HepG2 (cell line): ENCODE results near the gene ABCC1. TPM values are rescaled to one million over a fixed set of nuclear protein-coding genes. Genes with fewer than 3 reads are reported as not detected.
A peak's percentile ranks its signal among the peaks of the same experiment; 100 is the strongest.

Source experiments
- FOXP4 ChIP-seq: sonication (generic); formaldehyde crosslinking; IDR thresholded peaks from 2 replicates; pipeline ENCODE4 v1.4.0; 2020; ENCODE audit warnings: missing genetic modification reagents
- GMEB1 ChIP-seq: sonication (generic); formaldehyde crosslinking; IDR thresholded peaks from 2 replicates; pipeline ENCODE4 v1.5.1; 2020; ENCODE audit warnings: missing genetic modification reagents, mild to moderate bottlenecking, borderline replicate concordance
- JUND ChIP-seq: sonication (generic); formaldehyde crosslinking; IDR thresholded peaks from 2 replicates; pipeline ENCODE4 v1.8.0; 2022; ENCODE audit warnings: mild to moderate bottlenecking, missing genetic modification reagents
- KLF12 ChIP-seq: sonication (generic); formaldehyde crosslinking; IDR thresholded peaks from 2 replicates; pipeline ENCODE4 v1.4.0; 2020; ENCODE audit warnings: missing genetic modification reagents, borderline replicate concordance
- MEIS1 ChIP-seq: sonication (generic); formaldehyde crosslinking; IDR thresholded peaks from 2 replicates; pipeline ENCODE4 v1.9.0; 2021; ENCODE audit warnings: mild to moderate bottlenecking, missing genetic modification reagents, moderate library complexity, borderline replicate concordance
- MTF2 ChIP-seq: sonication (generic); formaldehyde crosslinking; IDR thresholded peaks from 2 replicates; pipeline ENCODE4 v1.5.0; 2020; ENCODE audit warnings: missing genetic modification reagents, borderline replicate concordance
- RNF2 ChIP-seq: fragments of 450-650 bp; conservative IDR thresholded peaks from 2 replicates; pipeline ENCODE4 v1.6.1; 2016; ENCODE audit warnings: low read depth
- RXRA ChIP-seq: sonication (generic); formaldehyde crosslinking; IDR thresholded peaks from 2 replicates; pipeline ENCODE4 v1.5.1; 2020; ENCODE audit warnings: missing genetic modification reagents
- SAFB2 ChIP-seq: sonication (generic); formaldehyde crosslinking; IDR thresholded peaks from 2 replicates; pipeline ENCODE4 v1.5.1; 2020; ENCODE audit warnings: missing genetic modification reagents, low read depth, mild to moderate bottlenecking, borderline replicate concordance
- ZBTB34 ChIP-seq: sonication (generic); formaldehyde crosslinking; IDR thresholded peaks from 2 replicates; pipeline ENCODE4 v1.8.0; 2022; ENCODE audit warnings: mild to moderate bottlenecking, missing genetic modification reagents
- ZNF136 ChIP-seq: sonication (generic); formaldehyde crosslinking; IDR thresholded peaks from 2 replicates; pipeline ENCODE4 v1.8.1; 2022; ENCODE audit warnings: low read depth, mild to moderate bottlenecking, moderate library complexity, missing genetic modification reagents
- ZNF451 ChIP-seq: sonication (generic); formaldehyde crosslinking; IDR thresholded peaks from 2 replicates; pipeline ENCODE4 v1.5.0; 2020; ENCODE audit warnings: mild to moderate bottlenecking, missing genetic modification reagents
- ZNF609 ChIP-seq: sonication (generic); formaldehyde crosslinking; IDR thresholded peaks from 2 replicates; pipeline ENCODE4 v1.4.0; 2020; ENCODE audit warnings: mild to moderate bottlenecking, missing genetic modification reagents, borderline replicate concordance
- ZNF788 ChIP-seq: sonication (generic); formaldehyde crosslinking; IDR thresholded peaks from 2 replicates; pipeline ENCODE4 v1.5.0; 2020; ENCODE audit warnings: mild to moderate bottlenecking, missing genetic modification reagents, borderline replicate concordance
- ZNF839 ChIP-seq: sonication (generic); formaldehyde crosslinking; IDR thresholded peaks from 2 replicates; pipeline ENCODE4 v1.4.0; 2020; ENCODE audit warnings: missing genetic modification reagents, mild to moderate bottlenecking, borderline replicate concordance
- ZSCAN21 ChIP-seq: sonication (generic); formaldehyde crosslinking; IDR thresholded peaks from 2 replicates; pipeline ENCODE4 v1.8.0; 2022; ENCODE audit warnings: mild to moderate bottlenecking, missing genetic modification reagents, moderate library complexity, borderline replicate concordance
- polyA plus RNA-seq, 8 experiments: library from polyadenylated mRNA; depleted of rRNA in 3 of 8; stranded (reverse) in 7 of 8; unstranded in 1 of 8; fragments of >200 nt; fragmentation: Illumina TruSeq in 4 of 8; extraction: Trizol in 4 of 8; gene quantifications; 2 replicates each; pipeline versions ENCODE4 v1.2.1 to v1.2.3, GENCODE V29; 2011 to 2016; ENCODE audit warnings: low read depth in 4 of 8, missing spikeins in 1 of 8, mixed read lengths in 1 of 8; ENCODE audit not compliant: insufficient read depth in 1 of 8
- total RNA-seq, 5 experiments: library from RNA; depleted of rRNA; stranded (reverse); fragments of >200 nt; fragmentation: Illumina TruSeq; extraction: Trizol; gene quantifications; 2 replicates each; pipeline ENCODE4 v1.2.3, GENCODE V29; 2016; ENCODE audit warnings: low read depth in 1 of 5

The ABCC1 gene
- total and polyA plus RNA-seq, 2 of the 13 experiments (the other 11 are each of a cell fraction or from before 2014, with no cell fraction given): 13.0 to 30.6 TPM

- 0 out of 2 replicates have a peak, but pooled peaks have one; percentile 59 for TF ChIP-seq MEIS1
- no peak; the same call in 1 of the 2 replicates for TF ChIP-seq ZNF451 (CRISPR knock-in tag)
- no peak for TF ChIP-seq ZSCAN21 (CRISPR knock-in tag)
- TF ChIP-seq FOXP4: peak; percentile 12; the same call in 1 of the 2 replicates
- TF ChIP-seq ZNF788 (CRISPR knock-in tag): peak; percentile 66; the same call in 1 of the 2 replicates
- TF ChIP-seq ZNF609: no peak
- TF ChIP-seq RNF2: no peak
- no peak for TF ChIP-seq ZBTB34 (CRISPR knock-in tag)
- TF ChIP-seq RXRA (CRISPR knock-in tag): no peak
- no peak for TF ChIP-seq SAFB2 (CRISPR knock-in tag)
- no peak for TF ChIP-seq MTF2
- TF ChIP-seq ZNF839: no peak
- no peak for TF ChIP-seq ZNF136 (CRISPR knock-in tag)
- no peak for TF ChIP-seq KLF12 (CRISPR knock-in tag)
- peak; percentile 22; the same call in 1 of the 2 replicates for TF ChIP-seq GMEB1 (CRISPR knock-in tag)
- TF ChIP-seq JUND: no peak
Observed at GRCh38 chr16:15949210-15950160, at the start of gene ABCC1 (continued).
